Measurements from ENCODE around the gene INPPL1.

INPPL1 gene

GRCh38 chr11:72280726-72281315, 56.3 kb downstream of the INPPL1 start:
- no peak overlapping the region for H3K4me3 ChIP-seq (ENCODE audit: low read depth in 1 of 2, low read length in 1 of 2)
- H3K27me3 ChIP-seq: peaks cover 37% of the 10 kb centered on the region
- no peak for TF ChIP-seq CTCF (IDR thresholded peaks at IDR 0.05)
- H3K36me3 ChIP-seq: no peaks in the 10 kb centered on the region
- H3K9me3 ChIP-seq: no peaks in the 10 kb centered on the region
- no peak overlapping the region for H3K27ac ChIP-seq
- H3K4me1 ChIP-seq (ENCODE audit: control insufficient read depth in 1 of 2, insufficient read depth in 1 of 2, low read depth in 1 of 2, low read length in 1 of 2): no peaks in the 10 kb centered on the region

- no peaks in the 10 kb centered on the region for H3K9me3 ChIP-seq
- no peaks in the 10 kb centered on the region for H3K4me1 ChIP-seq (ENCODE audit: control insufficient read depth in 1 of 2, insufficient read depth in 1 of 2, low read depth in 1 of 2, low read length in 1 of 2)
- H3K27ac ChIP-seq: no peak overlapping the region
- H3K36me3 ChIP-seq: no peaks in the 10 kb centered on the region
- peaks cover 37% of the 10 kb centered on the region for H3K27me3 ChIP-seq
- H3K4me3 ChIP-seq (ENCODE audit: low read depth in 1 of 2, low read length in 1 of 2): no peak overlapping the region
- no peak for TF ChIP-seq CTCF (IDR thresholded peaks at IDR 0.05)
Measured at GRCh38 chr11:72283947-72284346, 59.4 kb downstream of the INPPL1 start.

GRCh38 chr11:72287293-72287692, 62.7 kb downstream of the INPPL1 start:
- H3K36me3 ChIP-seq: peaks cover 3% of the 10 kb centered on the region
- H3K4me3 ChIP-seq (ENCODE audit: low read depth in 1 of 2, low read length in 1 of 2): no peak overlapping the region
- peaks cover 30% of the 10 kb centered on the region for H3K27me3 ChIP-seq
- H3K27ac ChIP-seq: no peak overlapping the region
- H3K4me1 ChIP-seq (ENCODE audit: control insufficient read depth in 1 of 2, insufficient read depth in 1 of 2, low read depth in 1 of 2, low read length in 1 of 2): no peaks in the 10 kb centered on the region
- TF ChIP-seq CTCF (IDR thresholded peaks at IDR 0.05): no peak
- no peaks in the 10 kb centered on the region for H3K9me3 ChIP-seq

All from neutrophil (primary cell).